SK-N-SH treated with all-trans-retinoic acid at 6 μM for 48 hours (cell line): ENCODE data around the gene CDKN1B.

Experiments used
- ATAC-seq: fragments of 200-7000 bp; cut with Tn5 transposase; 3 replicates; pipeline ENCODE4 v1.9.1; 2020; ENCODE audit warnings: mild to moderate bottlenecking, moderate library complexity
- ARNTL ChIP-seq: fragments of 450-650 bp; formaldehyde crosslinking; IDR thresholded peaks from 2 replicates; pipeline ENCODE4 v1.5.0; 2020; ENCODE audit warnings: low read depth, mild to moderate bottlenecking, moderate library complexity, borderline replicate concordance
- BACH2 ChIP-seq: fragments of 250-450 bp; sonication (Bioruptor Pico); IDR thresholded peaks from 2 replicates; pipeline ENCODE4 v1.9.0; 2021; ENCODE audit warnings: mild to moderate bottlenecking, borderline replicate concordance
- CSDC2 ChIP-seq: fragments of 250-450 bp; sonication (Bioruptor Pico); IDR thresholded peaks from 2 replicates; pipeline ENCODE4 v1.5.0; 2020; ENCODE audit warnings: mild to moderate bottlenecking, moderate library complexity
- ESRRG ChIP-seq: fragments of 250-450 bp; sonication (Bioruptor Pico); IDR thresholded peaks from 2 replicates; pipeline ENCODE4 v1.6.1; 2021; ENCODE audit warnings: mild to moderate bottlenecking
- GLIS3 ChIP-seq: fragments of 250-450 bp; sonication (Bioruptor Pico); IDR thresholded peaks from 2 replicates; pipeline ENCODE4 v1.5.0; 2020; ENCODE audit warnings: mild to moderate bottlenecking, moderate library complexity
- ISL1 ChIP-seq: fragments of 250-450 bp; sonication (Bioruptor Pico); IDR thresholded peaks from 2 replicates; pipeline ENCODE4 v2.1.2; 2022; ENCODE audit warnings: mild to moderate bottlenecking, moderate library complexity
- OSR1 ChIP-seq: fragments of 250-450 bp; sonication (Bioruptor Pico); IDR thresholded peaks from 2 replicates; pipeline ENCODE4 v1.8.0; 2022; ENCODE audit warnings: moderate library complexity, mild to moderate bottlenecking, inconsistent platforms
- PPARA ChIP-seq: fragments of 250-450 bp; sonication (Bioruptor Pico); IDR thresholded peaks from 2 replicates; pipeline ENCODE4 v1.5.0; 2020; ENCODE audit warnings: mild to moderate bottlenecking, borderline replicate concordance
- RARB ChIP-seq: fragments of 250-450 bp; sonication (Bioruptor Pico); IDR thresholded peaks from 2 replicates; pipeline ENCODE4 v1.8.0; 2021; ENCODE audit warnings: mild to moderate bottlenecking, moderate library complexity
- SNAI2 ChIP-seq: fragments of 250-450 bp; sonication (Bioruptor Pico); IDR thresholded peaks from 2 replicates; pipeline ENCODE4 v1.5.0; 2020; ENCODE audit warnings: mild to moderate bottlenecking, moderate library complexity
- TCF4 ChIP-seq: fragments of 250-450 bp; sonication (Bioruptor Pico); IDR thresholded peaks from 2 replicates; pipeline ENCODE4 v1.8.0; 2021; ENCODE audit warnings: mild to moderate bottlenecking, moderate library complexity, borderline replicate concordance
- TOX ChIP-seq: fragments of 250-450 bp; sonication (Bioruptor Pico); IDR thresholded peaks from 2 replicates; pipeline ENCODE4 v1.8.0; 2021; ENCODE audit warnings: mild to moderate bottlenecking, moderate library complexity, borderline replicate concordance
- ZC3H10 ChIP-seq: fragments of 250-450 bp; sonication (Bioruptor Pico); IDR thresholded peaks from 2 replicates; pipeline ENCODE4 v1.5.1; 2021; ENCODE audit warnings: mild to moderate bottlenecking, moderate library complexity
- ZFP3 ChIP-seq: fragments of 250-450 bp; sonication (Bioruptor Pico); IDR thresholded peaks from 2 replicates; pipeline ENCODE4 v1.5.0; 2020; ENCODE audit warnings: mild to moderate bottlenecking, moderate library complexity
- ZFP30 ChIP-seq: fragments of 450-650 bp; formaldehyde crosslinking; IDR thresholded peaks from 2 replicates; pipeline ENCODE4 v1.5.0; 2022; ENCODE audit warnings: mild to moderate bottlenecking, moderate library complexity
- ZNF565 ChIP-seq: fragments of 450-650 bp; formaldehyde crosslinking; conservative IDR thresholded peaks from 2 replicates; pipeline ENCODE4 v1.5.0; 2020; ENCODE audit warnings: low read depth, mild to moderate bottlenecking, moderate library complexity
- ZNF70 ChIP-seq: fragments of 450-650 bp; formaldehyde crosslinking; IDR thresholded peaks from 2 replicates; pipeline ENCODE4 v1.5.0; 2020; ENCODE audit warnings: mild to moderate bottlenecking, moderate library complexity
- ZNF8 ChIP-seq: fragments of 450-650 bp; formaldehyde crosslinking; IDR thresholded peaks from 2 replicates; pipeline ENCODE4 v1.5.0; 2020; ENCODE audit warnings: mild to moderate bottlenecking, moderate library complexity
- TF ChIP-seq, protein P1 (sequence below): fragments of 250-450 bp; sonication (Bioruptor Pico); IDR thresholded peaks from 2 replicates; pipeline ENCODE4 v1.5.0; 2020; ENCODE audit warnings: mild to moderate bottlenecking, moderate library complexity
- TF ChIP-seq, protein P2 (sequence below): fragments of 250-450 bp; sonication (Bioruptor Pico); IDR thresholded peaks from 2 replicates; pipeline ENCODE4 v1.5.1; 2021; ENCODE audit warnings: mild to moderate bottlenecking, moderate library complexity
- TF ChIP-seq, protein P3 (sequence below): fragments of 250-450 bp; sonication (Bioruptor Pico); IDR thresholded peaks from 2 replicates; pipeline ENCODE4 v1.5.1; 2020; ENCODE audit warnings: low read depth, mild to moderate bottlenecking, moderate library complexity
- TF ChIP-seq, protein P4 (sequence below): fragments of 250-450 bp; sonication (Bioruptor Pico); IDR thresholded peaks from 2 replicates; pipeline ENCODE4 v1.8.0; 2020; ENCODE audit warnings: mild to moderate bottlenecking, moderate library complexity, borderline replicate concordance
- TF ChIP-seq, protein P5 (sequence below): fragments of 250-450 bp; sonication (Bioruptor Pico); IDR thresholded peaks from 2 replicates; pipeline ENCODE4 v1.8.0; 2021; ENCODE audit warnings: low read depth, mild to moderate bottlenecking, moderate library complexity, borderline replicate concordance

Gene CDKN1B

DNA sequence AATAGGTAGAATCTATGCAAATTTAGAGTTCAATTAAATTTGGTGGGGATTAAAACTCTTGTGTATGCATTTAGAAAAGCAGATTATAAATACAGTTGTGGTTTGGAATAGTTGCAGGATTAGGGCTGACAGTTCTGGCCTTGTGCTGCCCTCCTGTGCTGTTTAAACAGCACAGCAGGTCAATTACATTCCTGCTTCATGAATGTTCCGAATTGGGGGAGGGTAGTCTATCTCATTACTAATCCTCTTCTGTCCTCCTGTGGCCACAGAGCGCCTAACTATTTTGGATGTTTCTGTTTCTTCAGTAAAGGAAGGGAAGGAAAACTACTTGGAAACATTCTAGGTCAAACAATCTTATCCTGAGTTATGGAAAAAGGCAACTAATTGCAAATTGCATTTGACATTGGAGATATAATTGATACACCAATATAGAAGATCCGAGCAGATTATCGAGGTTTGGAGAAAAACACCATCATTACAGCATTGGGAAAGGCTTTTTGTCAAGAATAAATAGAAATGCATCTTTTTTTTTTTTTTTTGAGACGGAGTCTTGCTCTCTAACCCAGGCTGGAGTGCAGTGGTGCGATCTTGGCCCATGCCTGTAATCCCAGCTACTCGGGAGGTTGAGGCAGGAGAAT is 12.5 kb upstream of the CDKN1B start:
- ATAC-seq = peak; percentile 100
- TF ChIP-seq PPARA (CRISPR knock-in tag) (no peak), TOX (CRISPR knock-in tag) (no peak), ZFP3 (CRISPR knock-in tag) (no peak), GLIS3 (no peak), ZNF565 (CRISPR knock-in tag) (no peak), ZNF8 (CRISPR knock-in tag) (no peak), ESRRG (CRISPR knock-in tag) (no peak), ARNTL (CRISPR knock-in tag) (no peak), BACH2 (CRISPR knock-in tag) (no peak), RARB (CRISPR knock-in tag) (no peak), SNAI2 (no peak), ISL1 (CRISPR knock-in tag) (no peak), ZC3H10 (CRISPR knock-in tag) (no peak), TCF4 (CRISPR knock-in tag) (no peak), CSDC2 (CRISPR knock-in tag) (no peak), OSR1 (CRISPR knock-in tag) (no peak)
- TF ChIP-seq, protein P1, sequence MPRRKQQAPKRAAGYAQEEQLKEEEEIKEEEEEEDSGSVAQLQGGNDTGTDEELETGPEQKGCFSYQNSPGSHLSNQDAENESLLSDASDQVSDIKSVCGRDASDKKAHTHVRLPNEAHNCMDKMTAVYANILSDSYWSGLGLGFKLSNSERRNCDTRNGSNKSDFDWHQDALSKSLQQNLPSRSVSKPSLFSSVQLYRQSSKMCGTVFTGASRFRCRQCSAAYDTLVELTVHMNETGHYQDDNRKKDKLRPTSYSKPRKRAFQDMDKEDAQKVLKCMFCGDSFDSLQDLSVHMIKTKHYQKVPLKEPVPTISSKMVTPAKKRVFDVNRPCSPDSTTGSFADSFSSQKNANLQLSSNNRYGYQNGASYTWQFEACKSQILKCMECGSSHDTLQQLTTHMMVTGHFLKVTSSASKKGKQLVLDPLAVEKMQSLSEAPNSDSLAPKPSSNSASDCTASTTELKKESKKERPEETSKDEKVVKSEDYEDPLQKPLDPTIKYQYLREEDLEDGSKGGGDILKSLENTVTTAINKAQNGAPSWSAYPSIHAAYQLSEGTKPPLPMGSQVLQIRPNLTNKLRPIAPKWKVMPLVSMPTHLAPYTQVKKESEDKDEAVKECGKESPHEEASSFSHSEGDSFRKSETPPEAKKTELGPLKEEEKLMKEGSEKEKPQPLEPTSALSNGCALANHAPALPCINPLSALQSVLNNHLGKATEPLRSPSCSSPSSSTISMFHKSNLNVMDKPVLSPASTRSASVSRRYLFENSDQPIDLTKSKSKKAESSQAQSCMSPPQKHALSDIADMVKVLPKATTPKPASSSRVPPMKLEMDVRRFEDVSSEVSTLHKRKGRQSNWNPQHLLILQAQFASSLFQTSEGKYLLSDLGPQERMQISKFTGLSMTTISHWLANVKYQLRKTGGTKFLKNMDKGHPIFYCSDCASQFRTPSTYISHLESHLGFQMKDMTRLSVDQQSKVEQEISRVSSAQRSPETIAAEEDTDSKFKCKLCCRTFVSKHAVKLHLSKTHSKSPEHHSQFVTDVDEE = no peak
- TF ChIP-seq, protein P2, sequence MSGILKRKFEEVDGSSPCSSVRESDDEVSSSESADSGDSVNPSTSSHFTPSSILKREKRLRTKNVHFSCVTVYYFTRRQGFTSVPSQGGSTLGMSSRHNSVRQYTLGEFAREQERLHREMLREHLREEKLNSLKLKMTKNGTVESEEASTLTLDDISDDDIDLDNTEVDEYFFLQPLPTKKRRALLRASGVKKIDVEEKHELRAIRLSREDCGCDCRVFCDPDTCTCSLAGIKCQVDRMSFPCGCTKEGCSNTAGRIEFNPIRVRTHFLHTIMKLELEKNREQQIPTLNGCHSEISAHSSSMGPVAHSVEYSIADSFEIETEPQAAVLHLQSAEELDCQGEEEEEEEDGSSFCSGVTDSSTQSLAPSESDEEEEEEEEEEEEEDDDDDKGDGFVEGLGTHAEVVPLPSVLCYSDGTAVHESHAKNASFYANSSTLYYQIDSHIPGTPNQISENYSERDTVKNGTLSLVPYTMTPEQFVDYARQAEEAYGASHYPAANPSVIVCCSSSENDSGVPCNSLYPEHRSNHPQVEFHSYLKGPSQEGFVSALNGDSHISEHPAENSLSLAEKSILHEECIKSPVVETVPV (CRISPR knock-in tag) = no peak

DNA sequence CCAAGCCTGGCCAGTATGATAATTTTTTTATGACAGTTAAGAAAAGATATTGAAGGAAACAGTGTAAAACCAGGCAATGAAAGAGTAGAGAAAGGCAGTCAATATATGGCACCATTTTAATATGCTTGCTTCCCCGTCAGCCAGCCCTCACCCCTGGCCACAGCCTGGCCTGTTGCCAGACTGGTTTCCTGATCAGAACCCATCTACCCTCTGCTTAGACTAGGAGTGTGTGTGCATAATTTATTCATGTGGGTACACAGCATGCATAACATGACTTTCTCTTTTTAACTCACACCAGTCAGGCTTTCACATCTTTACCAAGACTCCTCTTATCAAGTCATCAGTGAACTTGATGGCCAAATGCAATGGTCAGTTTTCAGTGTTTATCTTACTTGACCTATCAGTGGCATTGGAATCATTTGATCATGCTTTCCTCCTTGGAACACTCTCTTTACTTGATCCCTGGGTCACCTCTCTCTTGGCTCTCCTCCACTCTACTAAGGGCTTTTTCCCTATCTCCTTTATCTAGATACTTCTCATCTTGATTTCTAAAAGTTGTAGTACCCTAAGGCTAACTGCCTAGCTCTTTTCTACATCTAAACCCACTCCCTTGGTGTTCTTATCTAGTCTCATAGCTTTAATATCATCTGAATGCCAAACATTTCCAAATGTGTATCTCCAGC is 11.2 kb upstream of the CDKN1B start:
- TF ChIP-seq ARNTL (CRISPR knock-in tag) = no peak
- no peak for ATAC-seq

DNA sequence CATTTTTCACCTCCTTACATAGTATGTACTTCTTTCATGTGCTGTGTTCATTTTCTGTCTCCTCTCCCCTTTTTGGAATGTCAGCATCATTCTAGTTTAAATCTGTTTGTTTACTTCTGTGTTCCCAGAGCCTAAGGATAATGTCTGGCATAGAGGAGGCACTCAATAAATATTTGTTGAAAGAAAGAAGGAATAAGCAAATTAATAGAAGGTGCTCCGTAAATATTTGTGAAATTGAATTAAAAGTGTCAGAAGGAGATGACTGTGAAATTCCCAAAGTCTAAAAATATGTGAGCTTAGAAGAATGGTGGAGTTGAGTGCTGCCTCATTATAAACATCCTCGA is 3.3 kb upstream of the CDKN1B start:
- no peak for ATAC-seq
- no peak for TF ChIP-seq TCF4 (CRISPR knock-in tag)
- TF ChIP-seq ZNF8 (CRISPR knock-in tag) = no peak
- TF ChIP-seq, protein P3, sequence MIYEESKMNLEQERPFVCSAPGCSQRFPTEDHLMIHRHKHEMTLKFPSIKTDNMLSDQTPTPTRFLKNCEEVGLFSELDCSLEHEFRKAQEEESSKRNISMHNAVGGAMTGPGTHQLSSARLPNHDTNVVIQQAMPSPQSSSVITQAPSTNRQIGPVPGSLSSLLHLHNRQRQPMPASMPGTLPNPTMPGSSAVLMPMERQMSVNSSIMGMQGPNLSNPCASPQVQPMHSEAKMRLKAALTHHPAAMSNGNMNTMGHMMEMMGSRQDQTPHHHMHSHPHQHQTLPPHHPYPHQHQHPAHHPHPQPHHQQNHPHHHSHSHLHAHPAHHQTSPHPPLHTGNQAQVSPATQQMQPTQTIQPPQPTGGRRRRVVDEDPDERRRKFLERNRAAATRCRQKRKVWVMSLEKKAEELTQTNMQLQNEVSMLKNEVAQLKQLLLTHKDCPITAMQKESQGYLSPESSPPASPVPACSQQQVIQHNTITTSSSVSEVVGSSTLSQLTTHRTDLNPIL (CRISPR knock-in tag) = no peak
- TF ChIP-seq, protein P1 = no peak
- TF ChIP-seq ESRRG (CRISPR knock-in tag) = no peak
- TF ChIP-seq ZNF70 (CRISPR knock-in tag) = no peak
- TF ChIP-seq ZNF565 (CRISPR knock-in tag) = no peak
- TF ChIP-seq ZFP30 (CRISPR knock-in tag) = no peak
- TF ChIP-seq ARNTL (CRISPR knock-in tag) = no peak
- no peak for TF ChIP-seq ZC3H10 (CRISPR knock-in tag)
- no peak for TF ChIP-seq ISL1 (CRISPR knock-in tag)
- TF ChIP-seq, protein P2 (CRISPR knock-in tag) = no peak
- no peak for TF ChIP-seq SNAI2
- no peak for TF ChIP-seq RARB (CRISPR knock-in tag)
- TF ChIP-seq, protein P4, sequence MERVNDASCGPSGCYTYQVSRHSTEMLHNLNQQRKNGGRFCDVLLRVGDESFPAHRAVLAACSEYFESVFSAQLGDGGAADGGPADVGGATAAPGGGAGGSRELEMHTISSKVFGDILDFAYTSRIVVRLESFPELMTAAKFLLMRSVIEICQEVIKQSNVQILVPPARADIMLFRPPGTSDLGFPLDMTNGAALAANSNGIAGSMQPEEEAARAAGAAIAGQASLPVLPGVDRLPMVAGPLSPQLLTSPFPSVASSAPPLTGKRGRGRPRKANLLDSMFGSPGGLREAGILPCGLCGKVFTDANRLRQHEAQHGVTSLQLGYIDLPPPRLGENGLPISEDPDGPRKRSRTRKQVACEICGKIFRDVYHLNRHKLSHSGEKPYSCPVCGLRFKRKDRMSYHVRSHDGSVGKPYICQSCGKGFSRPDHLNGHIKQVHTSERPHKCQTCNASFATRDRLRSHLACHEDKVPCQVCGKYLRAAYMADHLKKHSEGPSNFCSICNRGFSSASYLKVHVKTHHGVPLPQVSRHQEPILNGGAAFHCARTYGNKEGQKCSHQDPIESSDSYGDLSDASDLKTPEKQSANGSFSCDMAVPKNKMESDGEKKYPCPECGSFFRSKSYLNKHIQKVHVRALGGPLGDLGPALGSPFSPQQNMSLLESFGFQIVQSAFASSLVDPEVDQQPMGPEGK (CRISPR knock-in tag) = no peak
- TF ChIP-seq GLIS3 = no peak
- TF ChIP-seq TOX (CRISPR knock-in tag) = no peak
- TF ChIP-seq, protein P5, sequence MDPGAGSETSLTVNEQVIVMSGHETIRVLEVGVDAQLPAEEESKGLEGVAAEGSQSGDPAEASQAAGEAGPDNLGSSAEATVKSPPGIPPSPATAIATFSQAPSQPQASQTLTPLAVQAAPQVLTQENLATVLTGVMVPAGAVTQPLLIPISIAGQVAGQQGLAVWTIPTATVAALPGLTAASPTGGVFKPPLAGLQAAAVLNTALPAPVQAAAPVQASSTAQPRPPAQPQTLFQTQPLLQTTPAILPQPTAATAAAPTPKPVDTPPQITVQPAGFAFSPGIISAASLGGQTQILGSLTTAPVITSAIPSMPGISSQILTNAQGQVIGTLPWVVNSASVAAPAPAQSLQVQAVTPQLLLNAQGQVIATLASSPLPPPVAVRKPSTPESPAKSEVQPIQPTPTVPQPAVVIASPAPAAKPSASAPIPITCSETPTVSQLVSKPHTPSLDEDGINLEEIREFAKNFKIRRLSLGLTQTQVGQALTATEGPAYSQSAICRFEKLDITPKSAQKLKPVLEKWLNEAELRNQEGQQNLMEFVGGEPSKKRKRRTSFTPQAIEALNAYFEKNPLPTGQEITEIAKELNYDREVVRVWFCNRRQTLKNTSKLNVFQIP = no peak
